ENCODE results near the gene HTR1D.
A peak's percentile ranks its signal among the peaks of the same experiment; 100 is the strongest.

Gene HTR1D

DNA sequence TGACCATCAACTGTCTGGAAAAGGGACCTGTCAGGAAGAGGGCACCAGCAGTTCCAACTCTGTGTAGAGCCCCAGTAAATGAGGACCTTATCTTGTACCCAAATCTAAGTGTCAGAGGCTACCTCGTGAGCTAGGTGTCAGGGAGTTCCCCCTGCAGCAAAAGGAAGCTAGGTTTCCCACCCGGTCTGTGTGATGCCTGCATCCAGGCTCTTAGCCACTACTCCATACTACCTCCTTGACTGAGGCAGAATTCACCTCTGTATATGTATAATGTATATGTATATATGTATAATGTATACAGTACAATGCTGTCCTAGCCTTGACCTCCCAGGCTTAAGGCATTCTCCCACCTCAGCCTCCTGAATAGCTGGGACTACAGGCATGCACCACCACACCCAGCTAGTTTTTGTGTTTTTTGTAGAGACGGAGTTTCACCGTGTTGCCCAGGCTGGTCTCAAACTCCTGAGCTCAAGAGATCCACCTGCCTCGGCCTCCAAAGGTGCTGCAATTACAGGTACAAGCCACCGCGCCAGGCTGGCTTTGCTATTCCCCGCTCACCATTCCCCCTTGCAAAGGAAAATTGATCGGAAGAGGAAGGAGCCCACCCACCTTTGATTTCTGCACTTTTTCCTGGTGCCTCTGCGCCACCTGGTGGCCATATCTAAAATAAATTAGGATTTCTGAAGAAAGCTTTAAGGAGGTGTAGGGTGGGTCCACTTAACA, 32.9 kb downstream of the HTR1D start:
- no peak for DNase-seq (ENCODE audit: low read depth)

DNA sequence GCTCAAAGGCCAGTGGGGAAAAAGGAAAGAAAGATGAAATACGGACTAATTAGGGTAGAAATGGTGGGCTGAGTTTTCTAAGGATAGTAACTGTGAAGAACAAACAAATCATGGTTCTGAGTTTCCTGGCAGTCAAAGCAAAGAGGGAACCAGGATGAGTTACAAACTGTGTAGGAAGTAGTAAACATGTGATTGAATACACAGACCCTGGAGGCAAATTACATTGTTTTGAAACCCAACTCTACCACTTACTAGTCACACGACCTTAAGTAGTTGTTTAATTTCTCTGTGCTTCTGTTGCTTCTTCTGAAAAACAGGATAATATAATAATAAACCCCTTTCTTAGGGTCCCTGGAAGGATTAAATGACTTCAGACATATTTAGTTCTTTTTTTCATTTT, 37.4 kb downstream of the HTR1D start:
- DNase-seq (ENCODE audit: low read depth) = no peak

DNA sequence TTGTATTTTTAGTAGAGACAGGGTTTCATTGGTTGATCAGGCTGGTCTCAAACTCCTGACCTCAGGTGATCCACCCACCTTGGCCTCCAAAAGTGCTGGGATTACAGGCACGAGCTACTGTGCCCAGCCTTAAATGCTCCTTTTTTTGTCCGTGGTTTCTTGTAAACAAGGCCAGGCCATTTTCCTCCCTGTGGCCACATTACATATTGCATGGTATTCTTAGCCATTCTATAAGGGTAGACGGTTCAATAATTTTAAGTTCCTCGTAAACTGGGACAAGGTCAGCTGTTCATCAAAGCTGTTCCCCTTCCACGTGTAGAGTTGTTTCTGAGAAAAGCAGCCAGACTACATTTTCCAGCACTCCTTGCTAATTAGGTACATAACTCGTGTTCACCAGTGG, 38.4 kb downstream of the HTR1D start:
- no peak for DNase-seq (ENCODE audit: low read depth)

DNA sequence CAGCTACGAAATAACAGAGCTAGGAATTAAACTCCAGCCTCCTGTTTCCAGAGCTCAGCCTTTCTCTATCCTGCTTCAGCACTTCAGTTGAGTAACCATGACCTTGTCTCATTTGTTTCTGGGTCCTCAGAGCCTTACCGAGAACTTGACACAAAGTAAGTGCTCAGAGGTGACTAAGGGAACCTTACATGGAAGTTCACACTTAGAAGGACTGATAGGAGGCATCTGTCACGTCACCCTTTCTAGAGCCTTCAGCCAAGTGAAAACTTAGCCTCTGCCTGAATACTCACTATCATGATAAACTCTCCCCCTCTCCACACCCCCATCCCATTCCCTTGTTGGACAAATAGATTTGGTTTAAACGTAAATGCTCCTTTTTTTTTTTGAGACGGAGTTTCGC, 38.9 kb downstream of the HTR1D start:
- DNase-seq (ENCODE audit: low read depth) = no peak

DNA sequence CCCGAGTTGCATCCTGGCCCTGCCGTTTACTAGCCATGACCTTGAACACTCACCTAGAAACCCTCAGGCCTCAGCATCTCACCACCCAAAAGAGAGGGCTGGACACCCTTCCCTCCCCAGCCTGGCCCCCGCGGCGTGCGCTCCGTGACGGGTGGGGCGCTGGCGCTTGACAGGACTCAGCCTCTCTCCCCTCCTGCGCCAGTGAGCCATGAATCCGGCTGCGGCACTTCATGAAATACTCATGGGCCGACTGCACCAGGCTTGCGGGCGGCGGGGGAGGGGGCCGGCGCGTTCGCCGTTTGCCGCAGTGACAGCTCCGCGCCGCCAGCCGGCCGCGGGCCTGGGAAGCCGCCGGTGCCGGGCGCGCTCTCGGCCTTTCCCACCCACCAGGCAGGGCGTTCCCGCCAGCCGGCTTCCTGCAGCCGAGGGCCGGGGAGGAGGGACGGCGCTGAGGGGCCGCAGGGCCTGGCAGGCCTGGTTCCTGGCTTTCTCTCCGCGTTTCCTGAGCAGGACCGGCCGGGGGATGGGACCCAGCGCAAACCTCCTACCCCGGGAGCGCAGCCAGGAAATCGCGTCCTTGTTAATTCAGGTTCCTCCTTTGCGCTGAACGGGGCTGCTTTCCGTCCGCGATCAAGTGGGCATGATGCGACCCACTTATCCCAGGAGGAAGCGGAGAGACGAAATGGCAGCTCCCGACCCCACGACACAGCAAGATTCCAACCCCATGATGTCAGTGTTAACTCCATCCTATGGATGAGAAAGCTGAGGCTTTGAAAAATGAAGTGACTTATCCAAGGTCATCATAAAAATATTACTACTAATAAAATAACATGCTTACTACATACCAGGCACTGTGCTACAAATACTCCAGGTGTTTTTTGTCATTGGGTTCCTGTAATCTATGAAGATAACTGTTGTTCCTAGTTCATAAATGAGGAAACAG, 39.6 kb downstream of the HTR1D start:
- DNase-seq (ENCODE audit: low read depth) = peak; percentile 36

DNA sequence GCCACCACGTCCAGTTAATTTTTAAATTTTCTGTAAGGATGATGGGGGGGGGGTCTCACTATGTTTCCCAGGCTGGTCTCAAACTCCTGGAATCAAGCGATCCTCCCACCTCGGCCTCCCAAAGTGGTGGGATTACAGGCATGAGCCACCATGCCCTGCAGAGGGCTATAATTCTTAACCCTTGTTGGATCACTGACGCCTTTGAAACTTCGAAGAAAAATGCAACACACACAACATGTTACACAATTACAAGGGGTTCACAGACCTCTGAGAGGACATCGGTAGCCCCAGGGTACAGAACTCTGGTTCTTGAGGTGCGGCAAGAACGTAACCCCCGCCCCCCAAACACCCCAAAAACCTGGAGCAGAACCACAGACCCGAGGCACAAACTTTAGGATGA, 40.3 kb downstream of the HTR1D start:
- DNase-seq (ENCODE audit: low read depth) = no peak

DNA sequence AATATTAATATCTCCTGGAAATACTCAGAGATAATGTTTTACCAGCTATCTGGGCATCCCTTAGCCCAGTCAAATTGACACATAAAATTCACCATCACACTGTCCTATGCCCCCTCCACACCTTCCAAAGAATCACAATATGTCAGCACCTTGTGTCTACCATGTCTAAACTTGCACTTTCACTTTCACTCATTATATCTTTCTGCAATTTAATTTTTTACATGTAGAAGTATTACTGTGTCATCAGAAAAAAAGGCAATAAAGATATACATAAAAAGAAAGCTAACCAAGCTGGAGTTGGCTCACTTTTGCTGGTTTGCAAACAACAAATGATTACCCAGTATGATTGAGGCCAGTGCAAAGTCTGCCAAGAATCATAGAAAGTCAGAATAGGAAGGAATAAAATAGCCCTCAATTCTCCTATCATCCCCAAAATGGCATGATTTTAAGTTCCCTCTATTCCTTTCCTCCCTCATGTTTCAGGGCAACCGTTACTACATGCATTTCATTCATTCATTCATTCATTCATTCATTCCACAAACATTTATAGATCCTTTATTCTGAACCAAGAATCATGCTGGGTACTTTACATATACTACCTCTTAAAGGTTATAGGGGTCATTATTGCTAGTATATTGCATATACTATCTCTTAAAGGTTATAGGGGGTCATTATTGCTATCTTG, 42.7 kb downstream of the HTR1D start:
- no peak for DNase-seq (ENCODE audit: low read depth)

DNA sequence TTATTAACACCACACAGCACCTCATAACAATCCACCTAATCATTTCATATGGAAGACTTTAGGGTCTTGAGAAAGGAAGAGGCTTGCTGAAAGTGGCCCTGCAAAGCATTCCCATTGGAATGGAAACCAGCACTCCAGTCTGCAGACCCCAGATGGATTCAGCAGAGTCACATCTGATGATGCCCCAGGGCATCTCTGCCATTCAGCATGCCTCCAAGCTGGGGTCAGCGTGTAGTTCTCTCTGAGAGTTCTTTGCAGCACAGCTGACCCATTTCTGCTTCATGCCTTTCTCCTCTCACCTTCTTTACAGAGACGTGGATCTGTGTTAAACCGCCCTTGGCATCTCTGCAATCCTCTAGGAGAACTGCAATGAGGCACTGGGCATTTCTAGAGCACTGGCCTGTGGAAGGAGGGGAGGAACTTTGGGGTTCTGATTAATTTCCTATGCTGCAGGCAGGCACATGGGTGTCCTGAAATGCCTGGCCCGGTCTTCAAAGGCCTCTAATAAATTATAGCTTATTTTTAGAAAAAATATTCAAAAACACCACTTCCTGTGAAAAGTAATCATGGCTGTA, 46.0 kb downstream of the HTR1D start:
- no peak for DNase-seq (ENCODE audit: low read depth)

DNA sequence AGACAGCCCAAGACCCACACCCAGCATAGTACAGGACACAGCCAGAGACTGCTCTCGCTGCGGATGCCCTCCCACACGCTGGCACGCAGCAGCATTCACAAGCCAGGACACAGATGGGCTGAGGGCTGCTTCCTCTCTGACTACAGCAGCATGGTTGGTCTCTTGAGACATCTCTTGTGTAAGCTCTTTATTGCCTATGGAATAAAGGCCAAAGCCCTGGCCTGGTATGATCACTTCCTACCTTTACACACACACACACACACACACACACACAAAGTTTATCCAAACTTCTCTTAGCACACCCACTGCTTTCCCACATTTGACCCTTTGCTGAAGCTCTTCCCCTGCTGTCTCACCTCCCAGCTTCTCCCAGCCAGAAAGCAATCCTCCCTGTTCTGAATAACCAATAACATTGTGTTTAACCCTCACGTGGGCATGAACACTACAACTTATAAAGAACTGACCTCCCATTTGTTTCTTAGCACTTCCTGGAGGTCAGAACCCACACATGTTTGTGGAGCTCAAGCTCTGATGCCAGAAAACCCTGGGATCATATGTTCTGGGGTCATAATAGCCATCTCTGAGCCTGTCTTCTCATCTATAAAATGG, 47.5 kb downstream of the HTR1D start:
- no peak for DNase-seq (ENCODE audit: low read depth)

DNA sequence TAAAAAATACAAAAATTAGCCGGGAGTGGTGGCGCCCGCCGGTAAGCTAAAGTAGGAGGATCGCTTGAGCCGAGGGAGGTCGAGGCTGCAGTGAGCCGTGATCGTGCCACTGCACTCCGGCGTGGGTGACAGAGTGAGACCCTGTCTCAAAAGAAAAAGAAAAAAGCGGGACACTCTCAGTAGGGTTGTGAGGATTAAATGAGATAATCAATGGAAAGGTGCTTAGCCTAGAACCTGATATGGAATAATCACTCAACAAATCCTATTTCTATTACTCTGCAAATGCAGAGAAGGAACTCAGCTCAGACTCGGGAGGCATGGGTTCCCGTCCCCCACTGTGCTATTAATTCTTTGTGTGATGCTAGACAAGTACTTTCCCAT, 48.1 kb downstream of the HTR1D start:
- DNase-seq (ENCODE audit: low read depth) = no peak

DNA sequence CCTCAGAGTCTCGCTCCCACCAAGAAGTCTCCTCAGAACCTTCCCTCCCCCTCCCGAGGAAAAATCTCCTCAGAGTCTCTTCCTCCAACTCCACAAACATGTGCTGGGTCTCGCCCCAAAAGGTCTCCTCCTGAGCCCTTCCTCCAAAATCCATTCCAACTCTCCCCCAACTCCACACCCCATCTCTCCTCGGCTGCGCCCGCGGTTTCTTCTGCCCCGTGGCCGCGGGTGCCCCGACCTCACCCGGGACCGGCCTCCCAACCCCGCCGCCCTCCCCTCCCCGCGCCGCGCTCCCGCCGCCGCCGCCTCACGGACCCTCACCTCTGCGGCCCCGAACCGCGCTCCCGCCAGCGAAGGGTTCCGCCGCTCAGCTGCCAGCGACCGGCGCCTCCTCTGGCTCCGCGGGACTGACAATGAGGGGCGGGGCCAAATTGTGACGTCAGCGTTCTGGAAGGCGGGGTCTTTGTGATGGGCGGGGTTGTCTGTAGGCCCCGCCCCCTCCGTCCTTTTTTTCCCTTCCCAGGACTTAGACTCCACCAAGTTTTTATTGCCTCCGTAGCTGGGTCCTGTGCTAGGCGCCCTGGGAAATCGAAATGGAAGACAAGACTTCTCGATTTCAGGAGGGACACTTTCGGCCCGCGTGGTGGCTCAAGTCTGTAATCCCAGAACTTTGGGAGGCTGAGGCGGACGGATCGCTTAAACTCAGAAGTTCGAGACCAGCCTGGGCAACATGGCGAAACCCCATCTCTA, 48.7 kb downstream of the HTR1D start, which contains the start of gene LUZP1:
Gene LUZP1, minus strand, starts transcription at position 412 of the 750 bp plus-strand sequence.
- DNase-seq (ENCODE audit: low read depth) = peak; percentile 86

DNA sequence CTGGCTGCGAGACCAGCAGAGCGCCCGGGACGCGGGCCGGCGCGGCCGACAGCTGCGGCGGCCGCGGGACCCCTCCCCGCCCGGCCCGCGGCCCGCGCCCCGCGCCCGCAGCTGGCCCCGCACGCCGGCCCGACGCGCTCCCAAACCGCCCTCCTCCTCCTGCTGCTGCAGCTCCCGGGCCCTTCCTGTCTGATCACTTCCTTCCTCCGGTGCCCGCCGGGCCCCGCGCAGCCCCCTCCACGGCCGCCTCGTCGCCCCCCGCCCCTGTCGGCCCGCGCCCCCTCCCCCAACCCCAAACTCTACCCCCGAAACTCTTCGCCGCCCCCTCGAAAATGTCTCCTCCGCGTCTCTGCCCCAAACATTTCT, 49.2 kb downstream of the HTR1D start:
- DNase-seq (ENCODE audit: low read depth) = peak; percentile 10

DNA sequence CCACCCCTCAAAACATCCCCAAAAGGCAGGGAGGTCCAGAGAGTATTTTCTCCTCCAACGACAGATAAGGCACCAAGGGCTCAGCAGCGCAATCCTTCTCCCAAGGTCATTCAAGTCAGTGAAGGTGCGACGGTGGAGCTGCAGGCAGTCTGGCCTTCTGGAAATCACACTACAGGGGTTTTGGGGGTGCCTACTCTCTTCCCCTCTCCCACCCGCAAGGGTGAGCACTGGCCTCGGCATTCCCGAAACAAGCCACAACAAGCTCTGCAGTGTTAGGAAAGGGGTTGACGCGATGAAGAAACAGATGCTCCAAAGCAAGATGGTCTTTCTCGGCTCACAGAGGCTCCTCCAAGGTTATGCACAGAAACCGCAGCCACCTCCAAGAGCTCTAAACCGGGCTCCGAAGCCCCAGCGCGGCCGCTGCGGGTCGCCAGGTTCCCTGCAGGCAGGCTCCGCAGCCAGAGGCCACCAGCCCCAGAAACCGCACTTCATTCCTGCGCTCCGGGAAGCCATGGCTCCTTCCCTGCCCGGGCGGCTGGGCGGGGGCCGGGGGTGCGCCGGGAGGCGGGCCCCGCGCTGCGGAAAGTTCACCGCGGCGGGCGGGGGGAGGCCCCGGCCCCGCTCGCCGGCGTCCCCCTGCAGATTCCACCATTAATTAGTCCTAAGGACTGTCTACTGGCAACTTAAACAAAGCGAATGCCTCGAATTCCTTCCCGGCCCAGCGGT, 49.8 kb downstream of the HTR1D start:
- DNase-seq (ENCODE audit: low read depth) = peak; percentile 25

DNA sequence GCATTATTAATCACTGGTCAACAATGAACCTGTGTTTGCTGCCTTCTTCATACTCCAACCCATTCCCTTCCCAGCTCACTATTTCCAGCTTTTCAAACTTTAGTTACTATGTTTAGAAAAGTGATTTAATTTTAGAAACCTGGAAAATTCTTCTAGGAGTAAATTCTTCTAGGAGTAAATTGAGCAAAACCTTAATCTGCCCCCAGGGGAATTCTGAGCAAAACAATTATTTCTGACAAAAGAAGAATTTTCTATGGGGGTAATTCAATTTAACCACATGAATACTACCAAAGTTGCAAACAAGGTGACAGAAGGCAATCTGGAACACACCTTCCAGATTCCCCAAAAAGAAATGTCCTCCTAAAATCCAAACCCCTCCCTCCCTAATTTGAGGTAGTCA, 50.4 kb downstream of the HTR1D start:
- no peak for DNase-seq (ENCODE audit: low read depth)

DNA sequence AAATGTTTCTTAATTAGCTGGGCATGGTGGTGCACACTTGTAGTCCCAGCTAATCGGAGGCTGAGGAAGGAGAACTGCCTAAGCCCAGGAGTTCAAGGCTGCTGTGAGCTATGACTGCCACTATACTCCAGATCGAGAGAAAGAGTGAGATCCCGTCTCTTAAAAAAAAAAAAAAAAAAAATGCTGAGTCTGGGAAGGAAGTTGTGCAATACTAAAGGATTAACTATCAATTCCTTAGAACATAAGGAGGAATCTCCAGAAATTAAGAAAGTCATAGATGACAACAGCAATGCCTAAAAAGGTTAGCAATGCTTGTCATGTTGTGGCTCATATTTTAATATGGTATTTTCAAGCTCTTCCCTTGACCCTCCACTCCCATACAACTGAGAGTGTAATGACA, 53.9 kb downstream of the HTR1D start:
- DNase-seq (ENCODE audit: low read depth) = no peak

DNA sequence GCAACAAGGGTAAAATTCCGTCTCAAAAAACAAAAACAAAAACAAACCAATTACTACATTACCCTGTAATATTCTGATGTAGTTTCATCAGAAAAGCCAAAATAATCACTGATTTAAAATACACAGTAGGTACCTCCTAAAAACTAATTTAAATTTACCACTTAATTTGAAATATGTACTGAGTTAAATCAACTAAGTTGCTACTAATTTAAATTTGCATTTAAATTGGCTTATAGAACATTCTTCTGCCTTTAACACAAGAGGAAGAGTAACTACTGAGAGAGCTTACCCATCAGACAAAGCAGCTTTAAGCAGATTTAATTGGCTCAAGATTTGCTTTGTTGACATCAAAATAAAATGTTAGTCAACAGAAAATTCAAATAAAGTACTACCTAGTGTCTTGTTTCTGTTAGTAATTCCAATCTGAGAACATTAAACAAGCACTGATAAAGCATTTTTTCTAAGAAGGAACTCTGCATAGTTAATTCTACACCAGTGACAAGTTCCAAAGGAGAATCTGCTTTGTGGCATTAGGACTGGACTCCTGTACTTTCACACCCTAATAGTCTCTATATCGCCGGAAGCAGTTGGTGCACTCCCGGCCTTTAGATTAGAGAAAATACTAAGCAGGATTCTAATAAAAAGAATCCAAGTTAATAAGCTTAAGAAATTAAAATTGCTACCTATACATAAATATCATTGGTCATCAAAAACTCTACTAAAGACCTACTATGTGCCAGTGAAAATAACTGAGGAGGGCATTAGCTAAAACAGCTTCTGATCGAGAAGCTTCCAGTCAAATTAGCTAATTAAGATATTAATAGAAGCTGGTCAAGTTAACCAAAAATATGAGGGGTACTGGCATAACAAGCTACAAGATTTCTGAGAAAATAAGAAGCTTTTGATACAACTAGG, 57.1 kb downstream of the HTR1D start:
- no peak for DNase-seq (ENCODE audit: low read depth)

DNA sequence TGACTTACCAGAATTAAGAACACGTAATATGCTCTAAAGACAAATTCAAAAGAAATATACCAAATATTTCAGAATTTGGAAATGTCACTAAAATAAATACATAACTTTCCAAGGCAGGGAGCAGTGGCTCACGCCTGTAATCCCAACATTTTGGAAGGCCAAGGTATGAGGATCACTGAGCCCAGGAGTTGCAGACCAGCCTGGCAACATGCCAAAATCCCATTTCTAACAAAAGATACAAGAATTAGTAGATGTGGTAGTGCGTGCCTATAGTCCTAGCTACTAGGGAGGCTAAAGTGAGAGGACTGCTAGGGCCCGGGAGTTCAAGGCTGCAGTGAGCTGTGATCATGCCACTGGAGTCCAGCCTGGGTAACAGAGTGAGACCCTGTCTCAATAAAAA, 60.4 kb downstream of the HTR1D start:
- no peak for DNase-seq (ENCODE audit: low read depth)

DNA sequence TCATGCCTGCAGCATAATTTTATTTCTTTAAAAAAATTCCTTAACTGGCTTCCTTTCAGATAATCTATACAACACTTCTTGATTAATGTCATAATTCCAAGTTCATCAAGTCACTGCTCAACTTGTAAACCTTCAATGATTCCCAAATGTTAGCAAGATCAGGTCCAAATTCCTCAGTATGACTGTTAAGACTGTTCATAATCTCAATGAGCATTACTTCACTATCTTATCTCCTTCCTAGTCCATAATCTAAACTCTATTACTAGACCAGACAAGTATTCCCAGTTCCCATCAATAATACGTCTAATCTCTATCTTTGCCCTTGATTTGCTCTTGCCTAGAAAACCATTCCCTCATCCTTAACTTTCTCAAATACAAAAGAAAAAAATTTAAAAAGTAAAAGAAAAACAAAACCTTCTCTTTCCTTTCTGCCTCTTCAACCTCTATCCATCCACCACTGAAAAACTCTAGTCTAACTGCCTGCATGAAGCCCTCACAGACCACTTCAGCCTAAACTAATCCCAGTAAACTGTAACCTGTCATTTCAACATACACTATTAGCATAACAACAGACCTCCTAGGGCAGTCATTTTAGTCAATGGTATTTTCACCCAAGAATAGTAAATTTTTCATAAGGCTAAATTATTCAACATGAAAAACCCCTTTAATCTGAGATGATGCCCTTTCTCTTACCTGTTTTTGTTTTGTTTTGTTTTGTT, 64.2 kb downstream of the HTR1D start:
- DNase-seq (ENCODE audit: low read depth) = no peak

DNA sequence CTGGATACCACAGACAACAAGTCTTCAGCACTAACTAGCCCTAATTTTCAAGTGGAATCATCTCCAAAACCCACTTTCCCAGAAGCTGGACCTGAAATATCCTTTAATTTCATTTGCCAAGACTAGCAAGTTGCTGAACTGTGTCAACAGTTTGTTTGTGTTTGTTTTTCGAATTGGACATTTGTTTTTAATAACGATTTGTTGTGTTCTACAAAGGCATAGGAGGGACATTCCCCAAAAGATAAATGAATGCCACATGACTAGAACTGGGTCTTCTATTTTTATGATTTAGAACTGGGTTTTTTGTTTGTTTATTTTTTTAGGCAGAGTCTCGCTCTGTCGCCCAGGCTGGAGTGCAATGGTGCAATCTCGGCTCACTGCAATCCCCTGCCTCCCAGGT, 66.6 kb downstream of the HTR1D start:
- DNase-seq (ENCODE audit: low read depth) = no peak

Data from activated T-helper 9 cell treated with anti-CD3 and anti-CD28 coated beads, Interleukin-2, amount 50 U/mL, for 16 hours (primary cell).